KMS-11 (cell line): ENCODE measurements around the gene ABL2.
A peak's percentile ranks its signal among the peaks of the same experiment; 100 is the strongest.

Experiments
- H2AFZ ChIP-seq: fragments of 200-600 bp; sonication (generic); 2 replicates; pipeline ENCODE4 v1.6.1; 2016; ENCODE audit warnings: antibody characterized with exemption, mixed run types, low read depth
- H3K27ac ChIP-seq: fragments of 200-600 bp; sonication (generic); 2 replicates; pipeline ENCODE4 v1.6.1; 2016; ENCODE audit warnings: mild to moderate bottlenecking, mixed run types
- H3K27me3 ChIP-seq: fragments of 200-600 bp; sonication (generic); 2 replicates; pipeline ENCODE4 v1.6.1; 2017; ENCODE audit warnings: mild to moderate bottlenecking, low read depth, mixed run types, moderate library complexity; ENCODE audit not compliant: insufficient read depth
- H3K36me3 ChIP-seq: fragments of 200-600 bp; sonication (generic); 2 replicates; pipeline ENCODE4 v1.6.1; 2017; ENCODE audit warnings: mild to moderate bottlenecking, mixed run types; ENCODE audit not compliant: insufficient read depth
- H3K4me1 ChIP-seq: fragments of 200-600 bp; sonication (generic); 2 replicates; pipeline ENCODE4 v1.6.1; 2016; ENCODE audit warnings: mild to moderate bottlenecking, low read depth, mixed run types; ENCODE audit not compliant: poor library complexity, severe bottlenecking
- H3K4me2 ChIP-seq: fragments of 200-600 bp; sonication (generic); 2 replicates; pipeline ENCODE4 v1.7.0; 2016; ENCODE audit warnings: mild to moderate bottlenecking, mixed run types
- H3K4me3 ChIP-seq: fragments of 200-600 bp; sonication (generic); IDR thresholded peaks from 2 replicates; pipeline ENCODE4 v1.6.1; 2017; ENCODE audit warnings: low read depth, low read length, mixed read lengths; ENCODE audit not compliant: insufficient read depth
- H3K79me2 ChIP-seq: fragments of 200-600 bp; sonication (generic); 2 replicates; pipeline ENCODE4 v1.6.1; 2016; ENCODE audit warnings: low read depth, mixed run types; ENCODE audit not compliant: insufficient read depth
- H3K9ac ChIP-seq: fragments of 200-600 bp; sonication (generic); 2 replicates; pipeline ENCODE4 v1.6.1; 2016; ENCODE audit warnings: mild to moderate bottlenecking, mixed run types
- H4K20me1 ChIP-seq: fragments of 200-600 bp; sonication (generic); 2 replicates; pipeline ENCODE4 v1.6.1; 2016; ENCODE audit warnings: mild to moderate bottlenecking, mixed run types; ENCODE audit not compliant: insufficient read depth
- CTCF ChIP-seq: fragments of 200-600 bp; sonication (generic); conservative IDR thresholded peaks from 2 replicates; pipeline ENCODE4 v1.6.1; 2017; ENCODE audit warnings: low read depth, mild to moderate bottlenecking, antibody characterized with exemption, low read length, moderate library complexity, mixed read lengths

ABL2 gene

GRCh38 chr1:179234863-179235262 is 5.4 kb upstream of the ABL2 start:
- Histone ChIP-seq H4K20me1 (no peaks in the 10 kb centered on the region), H3K9ac (no peak overlapping the region), H3K27me3 (no peaks in the 10 kb centered on the region), H3K4me3 (no peak overlapping the region), H3K4me2 (no peak overlapping the region), H3K79me2 (no peaks in the 10 kb centered on the region), H3K36me3 (no peaks in the 10 kb centered on the region), H3K4me1 (peaks cover 17% of the 10 kb centered on the region), H2AFZ (no peak overlapping the region), H3K27ac (no peak overlapping the region)
- TF ChIP-seq CTCF = no peak

- H3K9ac ChIP-seq = no peak overlapping the region
- H3K4me2 ChIP-seq = no peak overlapping the region
- no peak overlapping the region for H3K4me3 ChIP-seq
- TF ChIP-seq CTCF = no peak
- no peaks in the 10 kb centered on the region for H3K27me3 ChIP-seq
- peaks cover 19% of the 10 kb centered on the region for H3K79me2 ChIP-seq
- no peaks in the 10 kb centered on the region for H4K20me1 ChIP-seq
- H3K4me1 ChIP-seq = peaks cover 35% of the 10 kb centered on the region
- no peak overlapping the region for H2AFZ ChIP-seq
- no peak overlapping the region for H3K27ac ChIP-seq
- H3K36me3 ChIP-seq = no peaks in the 10 kb centered on the region
Observed at GRCh38 chr1:179231923-179232322, 2.4 kb upstream of the ABL2 start.

- no peaks in the 10 kb centered on the region for H3K27me3 ChIP-seq
- H4K20me1 ChIP-seq = no peaks in the 10 kb centered on the region
- H3K79me2 ChIP-seq = peaks cover 30% of the 10 kb centered on the region
- H2AFZ ChIP-seq = peak overlapping the region; percentile 98; the same call in 1 of the 2 replicates
- no peak overlapping the region for H3K27ac ChIP-seq
- peaks cover 40% of the 10 kb centered on the region for H3K4me1 ChIP-seq
- H3K36me3 ChIP-seq = no peaks in the 10 kb centered on the region
- no peak overlapping the region for H3K9ac ChIP-seq
- no peak for TF ChIP-seq CTCF
- peak overlapping the region; percentile 84 for H3K4me2 ChIP-seq
- no peak overlapping the region for H3K4me3 ChIP-seq
Observed at GRCh38 chr1:179230721-179231120, 1.2 kb upstream of the ABL2 start.

- H4K20me1 ChIP-seq = peaks cover under 1% of the 10 kb centered on the region; the same call in 1 of the 2 replicates
- no peaks in the 10 kb centered on the region for H3K36me3 ChIP-seq
- H3K27ac ChIP-seq = peak overlapping the region; percentile 51; the same call in 1 of the 2 replicates
- peak overlapping the region; percentile 84 for H3K4me2 ChIP-seq
- peak overlapping the region; percentile 90; the same call in 1 of the 2 replicates for H3K9ac ChIP-seq
- H3K27me3 ChIP-seq = no peaks in the 10 kb centered on the region
- H3K4me3 ChIP-seq = peak overlapping the region; percentile 96
- H2AFZ ChIP-seq = peak overlapping the region; percentile 98
- peaks cover 34% of the 10 kb centered on the region for H3K79me2 ChIP-seq
- TF ChIP-seq CTCF = no peak
- H3K4me1 ChIP-seq = peaks cover 40% of the 10 kb centered on the region
Observed at GRCh38 chr1:179230251-179230650, 774 bp upstream of the ABL2 start.
